ENCODE results near the gene ICE2. TPM values are rescaled to one million over a fixed set of nuclear protein-coding genes. Genes with fewer than 3 reads are reported as not detected.

The ICE2 gene
- total RNA-seq, 1 donor from 2014 or later, result 42.2 TPM

- no peaks in the 10 kb centered on the region for H3K4me1 Mint-ChIP-seq (ENCODE audit: unreplicated experiment)
- no peak for TF ChIP-seq CTCF (IDR thresholded peaks at IDR 0.05; ENCODE audit: unreplicated experiment)
- H3K9me3 Mint-ChIP-seq (ENCODE audit: unreplicated experiment), result no peaks in the 10 kb centered on the region
- H3K27me3 Mint-ChIP-seq (ENCODE audit: unreplicated experiment), result no peaks in the 10 kb centered on the region
- no peak overlapping the region for H3K4me3 Mint-ChIP-seq (ENCODE audit: unreplicated experiment)
- H3K27ac Mint-ChIP-seq (ENCODE audit: unreplicated experiment), result peak overlapping the region; percentile 36
- peaks cover 14% of the 10 kb centered on the region for H3K36me3 Mint-ChIP-seq (ENCODE audit: low read depth, unreplicated experiment)
- DNase-seq (ENCODE audit: low spot score), result no peak
Measured at GRCh38 chr15:60464836-60465630, 13.9 kb downstream of the ICE2 start.

GRCh38 chr15:60462027-60462426 is 16.9 kb downstream of the ICE2 start:
- H3K9me3 Mint-ChIP-seq (ENCODE audit: unreplicated experiment), result no peaks in the 10 kb centered on the region
- no peak for TF ChIP-seq CTCF (IDR thresholded peaks at IDR 0.05; ENCODE audit: unreplicated experiment)
- no peak overlapping the region for H3K4me3 Mint-ChIP-seq (ENCODE audit: unreplicated experiment)
- no peak for DNase-seq (ENCODE audit: low spot score)
- no peaks in the 10 kb centered on the region for H3K4me1 Mint-ChIP-seq (ENCODE audit: unreplicated experiment)
- peaks cover 8% of the 10 kb centered on the region for H3K36me3 Mint-ChIP-seq (ENCODE audit: low read depth, unreplicated experiment)
- no peaks in the 10 kb centered on the region for H3K27me3 Mint-ChIP-seq (ENCODE audit: unreplicated experiment)
- H3K27ac Mint-ChIP-seq (ENCODE audit: unreplicated experiment), result no peak overlapping the region

- Mint-ChIP-seq H3K27ac (ENCODE audit: unreplicated experiment) (no peak overlapping the region), H3K9me3 (ENCODE audit: unreplicated experiment) (no peaks in the 10 kb centered on the region), H3K27me3 (ENCODE audit: unreplicated experiment) (no peaks in the 10 kb centered on the region), H3K4me1 (ENCODE audit: unreplicated experiment) (no peaks in the 10 kb centered on the region), H3K4me3 (ENCODE audit: unreplicated experiment) (no peak overlapping the region), H3K36me3 (ENCODE audit: low read depth, unreplicated experiment) (peaks cover 8% of the 10 kb centered on the region)
- TF ChIP-seq CTCF (IDR thresholded peaks at IDR 0.05; ENCODE audit: unreplicated experiment), result no peak
- DNase-seq (ENCODE audit: low spot score), result no peak
Measured at GRCh38 chr15:60460931-60461330, 18.0 kb downstream of the ICE2 start.

- Mint-ChIP-seq H3K4me3 (ENCODE audit: unreplicated experiment) (no peak overlapping the region), H3K27me3 (ENCODE audit: unreplicated experiment) (no peaks in the 10 kb centered on the region), H3K4me1 (ENCODE audit: unreplicated experiment) (no peaks in the 10 kb centered on the region), H3K36me3 (ENCODE audit: low read depth, unreplicated experiment) (peaks cover 1% of the 10 kb centered on the region), H3K27ac (ENCODE audit: unreplicated experiment) (no peak overlapping the region), H3K9me3 (ENCODE audit: unreplicated experiment) (no peaks in the 10 kb centered on the region)
- DNase-seq (ENCODE audit: low spot score), result no peak
- TF ChIP-seq CTCF (IDR thresholded peaks at IDR 0.05; ENCODE audit: unreplicated experiment), result no peak
Measured at GRCh38 chr15:60458721-60459120, 20.2 kb downstream of the ICE2 start.

- Mint-ChIP-seq H3K4me1 (ENCODE audit: unreplicated experiment) (no peaks in the 10 kb centered on the region), H3K9me3 (ENCODE audit: unreplicated experiment) (no peaks in the 10 kb centered on the region), H3K4me3 (ENCODE audit: unreplicated experiment) (no peak overlapping the region), H3K27ac (ENCODE audit: unreplicated experiment) (no peak overlapping the region), H3K36me3 (ENCODE audit: low read depth, unreplicated experiment) (no peaks in the 10 kb centered on the region), H3K27me3 (ENCODE audit: unreplicated experiment) (no peaks in the 10 kb centered on the region)
- no peak for TF ChIP-seq CTCF (IDR thresholded peaks at IDR 0.05; ENCODE audit: unreplicated experiment)
- no peak for DNase-seq (ENCODE audit: low spot score)
Measured at GRCh38 chr15:60457985-60458384, 21.0 kb downstream of the ICE2 start.

Measured in endothelial cell (in vitro differentiated cells).